BJ (cell line): ENCODE data around the gene GALNTL6. TPM values are rescaled to one million over a fixed set of nuclear protein-coding genes. Genes with fewer than 3 reads are reported as not detected.

ENCODE experiments used
- CTCF ChIA-PET: fragments of 350-600 bp; formaldehyde crosslinking; extraction: SDS; loops from one replicate; lab custom pipeline; 2021; ENCODE audit warnings: antibody characterized with exemption, inconsistent platforms; lab: Yijun Ruan, JAX
- POLR2A ChIA-PET: fragments of 300-600 bp; sonication (Branson Sonifier 250); formaldehyde crosslinking; extraction: SDS; loops from one replicate; lab custom pipeline; 2021; ENCODE audit warnings: antibody characterized with exemption; lab: Charles Lee
- DNase-seq: peaks from one replicate; pipeline ENCODE4 v3.0.0-alpha.2; 2011; ENCODE audit warnings: low read depth
- H3K27me3 ChIP-seq: 2 replicates; pipeline ENCODE4 v1.6.0; 2011; ENCODE audit warnings: low read length; ENCODE audit not compliant: control insufficient read depth, insufficient read depth
- H3K36me3 ChIP-seq: 2 replicates; pipeline ENCODE4 v1.5.1; 2011; ENCODE audit warnings: low read length; ENCODE audit not compliant: control insufficient read depth, insufficient read depth
- H3K4me3 ChIP-seq: 2 replicates; pipeline ENCODE4 v1.5.1; 2011; ENCODE audit warnings: low read depth, mild to moderate bottlenecking, control low read depth, low read length
- polyA plus RNA-seq: library from polyadenylated mRNA; depleted of rRNA; stranded (reverse); fragments of >200 nt; gene quantifications from 2 replicates; pipeline ENCODE4 v1.2.3, GENCODE V29; 2011
- TF ChIP-seq, protein P1 (sequence below): IDR thresholded peaks from 2 replicates; pipeline ENCODE4 v1.5.1; 2011; ENCODE audit warnings: low read depth, mild to moderate bottlenecking, control low read depth, inconsistent platforms, low read length, moderate library complexity; ENCODE audit not compliant: insufficient read depth

Gene GALNTL6
- polyA plus RNA-seq, 1 experiment, result 0.02 TPM

DNA sequence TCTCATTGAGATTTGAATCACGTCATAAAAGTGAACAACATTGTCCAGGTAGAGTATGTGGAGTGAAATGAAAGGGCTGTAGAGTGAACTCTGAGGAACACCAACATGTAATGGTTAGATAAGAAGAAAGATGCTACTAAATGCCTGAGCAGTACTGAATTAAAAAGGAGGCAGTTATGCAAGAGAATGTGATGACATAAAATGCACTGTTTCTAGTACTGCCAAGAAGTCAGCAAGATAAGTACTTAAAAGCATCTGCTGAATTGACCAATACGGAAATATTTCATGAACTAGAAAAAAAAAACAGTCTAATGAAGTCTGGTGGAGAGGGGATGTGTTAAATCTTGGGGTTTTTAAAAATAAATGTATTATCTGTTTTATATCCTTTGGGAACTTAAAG is 771.6 kb downstream of the GALNTL6 start:
- H3K36me3 ChIP-seq, result no peaks in the 10 kb centered on the region
- CTCF ChIA-PET, result no interaction called here
- POLR2A ChIA-PET, result no interaction called here
- no peak for DNase-seq
- no peaks in the 10 kb centered on the region for H3K27me3 ChIP-seq
- no peak overlapping the region for H3K4me3 ChIP-seq
- TF ChIP-seq, protein P1, sequence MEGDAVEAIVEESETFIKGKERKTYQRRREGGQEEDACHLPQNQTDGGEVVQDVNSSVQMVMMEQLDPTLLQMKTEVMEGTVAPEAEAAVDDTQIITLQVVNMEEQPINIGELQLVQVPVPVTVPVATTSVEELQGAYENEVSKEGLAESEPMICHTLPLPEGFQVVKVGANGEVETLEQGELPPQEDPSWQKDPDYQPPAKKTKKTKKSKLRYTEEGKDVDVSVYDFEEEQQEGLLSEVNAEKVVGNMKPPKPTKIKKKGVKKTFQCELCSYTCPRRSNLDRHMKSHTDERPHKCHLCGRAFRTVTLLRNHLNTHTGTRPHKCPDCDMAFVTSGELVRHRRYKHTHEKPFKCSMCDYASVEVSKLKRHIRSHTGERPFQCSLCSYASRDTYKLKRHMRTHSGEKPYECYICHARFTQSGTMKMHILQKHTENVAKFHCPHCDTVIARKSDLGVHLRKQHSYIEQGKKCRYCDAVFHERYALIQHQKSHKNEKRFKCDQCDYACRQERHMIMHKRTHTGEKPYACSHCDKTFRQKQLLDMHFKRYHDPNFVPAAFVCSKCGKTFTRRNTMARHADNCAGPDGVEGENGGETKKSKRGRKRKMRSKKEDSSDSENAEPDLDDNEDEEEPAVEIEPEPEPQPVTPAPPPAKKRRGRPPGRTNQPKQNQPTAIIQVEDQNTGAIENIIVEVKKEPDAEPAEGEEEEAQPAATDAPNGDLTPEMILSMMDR, result no peak

- H3K36me3 ChIP-seq, result no peaks in the 10 kb centered on the region
- H3K4me3 ChIP-seq, result no peak overlapping the region
- CTCF ChIA-PET, result no interaction called here
- no peaks in the 10 kb centered on the region for H3K27me3 ChIP-seq
- TF ChIP-seq, protein P1, result no peak
- POLR2A ChIA-PET, result no interaction called here
- DNase-seq, result no peak
These were observed 783.0 kb downstream of the GALNTL6 start for GRCh38 chr4:172596206-172596605.

- Histone ChIP-seq H3K4me3 (no peak overlapping the region), H3K36me3 (no peaks in the 10 kb centered on the region), H3K27me3 (no peaks in the 10 kb centered on the region)
- DNase-seq, result no peak
- TF ChIP-seq, protein P1, result no peak
- ChIA-PET POLR2A (no interaction called here), CTCF (no interaction called here)
These were observed 786.4 kb downstream of the GALNTL6 start for GRCh38 chr4:172599554-172599953.

DNA sequence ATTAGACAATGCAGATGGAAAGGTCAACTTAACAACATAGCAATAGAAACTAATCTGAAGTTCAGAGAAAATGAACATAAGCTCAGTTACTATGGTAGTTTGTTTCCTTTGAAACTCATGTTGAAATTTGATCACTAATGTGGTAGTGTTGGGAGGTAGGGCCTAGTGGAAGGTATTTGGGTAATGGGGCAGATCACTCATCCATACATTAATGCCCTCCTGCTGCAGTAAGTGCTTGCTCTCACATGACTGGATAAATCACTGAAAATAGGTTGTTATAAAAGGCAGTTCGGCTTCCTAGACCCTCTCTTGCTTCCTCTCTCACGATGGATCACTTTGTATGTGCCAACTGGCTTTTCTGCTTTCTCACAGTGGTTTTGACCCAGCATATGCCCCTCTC is 788.0 kb downstream of the GALNTL6 start:
- no peaks in the 10 kb centered on the region for H3K36me3 ChIP-seq
- TF ChIP-seq, protein P1, result no peak
- no peak for DNase-seq
- ChIA-PET CTCF (no interaction called here), POLR2A (no interaction called here)
- H3K27me3 ChIP-seq, result no peaks in the 10 kb centered on the region
- H3K4me3 ChIP-seq, result no peak overlapping the region

- POLR2A ChIA-PET, result no interaction called here
These were observed 806.0 kb downstream of the GALNTL6 start for GRCh38 chr4:172619218-172619617.

More at GRCh38 chr4:172619218-172619617, 806.0 kb downstream of the GALNTL6 start:
- DNase-seq, result no peak
- Histone ChIP-seq H3K36me3 (no peaks in the 10 kb centered on the region), H3K4me3 (no peak overlapping the region), H3K27me3 (no peaks in the 10 kb centered on the region)
- TF ChIP-seq, protein P1, result no peak
- CTCF ChIA-PET, result no interaction called here
